HCT116 (cell line): ENCODE results near the gene PRUNE1. TPM values are rescaled to one million over a fixed set of nuclear protein-coding genes. Genes with fewer than 3 reads are reported as not detected.

Experiments
- ATAC-seq: fragments of 200-7000 bp; cut with Tn5 transposase; 2 replicates; pipeline ENCODE4 v1.9.1; 2020; ENCODE audit warnings: mild to moderate bottlenecking, moderate library complexity
- BruUV-seq: library from RNA; stranded (reverse); fragments of 400-500 nt; replicated peaks from 2 replicates; lab custom pipeline; 2021; lab: Mats Ljungman, UMichigan
- CTCF ChIA-PET: fragments of 300-600 bp; sonication (Branson Sonifier 250); formaldehyde crosslinking; loops from one replicate; lab custom pipeline; 2021; ENCODE audit warnings: antibody characterized with exemption; lab: Charles Lee
- POLR2A ChIA-PET: fragments of 300-600, 350-600 bp; sonication (Branson Sonifier 250); formaldehyde crosslinking; loops from one replicate; lab custom pipeline; 2021; ENCODE audit warnings: antibody characterized with exemption; lab: Charles Lee
- RAD21 ChIA-PET, 2 experiments: fragments of 300-600 bp; sonication (Branson Sonifier 250); formaldehyde crosslinking; loops; one replicate each; lab custom pipeline; 2023; ENCODE audit warnings: low total read pairs in 2 of 2; ENCODE audit not compliant: uncharacterized antibody in 2 of 2, unreplicated experiment in 2 of 2, low non-redundant PET in 1 of 2; lab: Charles Lee
- DNase-seq: peaks from one replicate; pipeline ENCODE4 v3.0.0-alpha.2; 2010; ENCODE audit warnings: low read depth, low spot score
- H2AFZ ChIP-seq: fragments of 200-600 bp; shearing (Covaris generic), sonication (generic); 2 replicates; pipeline ENCODE4 v1.6.1; 2017; ENCODE audit warnings: low read depth, mixed run types, mixed read lengths, antibody characterized with exemption, low read length; ENCODE audit not compliant: poor library complexity, severe bottlenecking
- H3K27ac ChIP-seq: 2 replicates; pipeline ENCODE4 v1.5.1; 2012; ENCODE audit warnings: low read depth, low read length
- H3K27me3 ChIP-seq: fragments of 200-600 bp; sonication (generic); 2 replicates; pipeline ENCODE4 v1.6.1; 2016; ENCODE audit warnings: mixed run types, low read length, mixed read lengths; ENCODE audit not compliant: insufficient read depth
- H3K36me3 ChIP-seq, 2 experiments: fragments of 200-500 bp in 1 of 2; fragments of 200-600 bp in 1 of 2; sonication (Bioruptor generic) in 1 of 2; sonication (generic) in 1 of 2; 2 replicates each; pipeline versions ENCODE4 v1.5.1 to v1.6.1; 2014 to 2016; ENCODE audit warnings: low read length in 2 of 2, inconsistent platforms in 1 of 2, mixed read lengths in 1 of 2, mixed run types in 1 of 2; ENCODE audit not compliant: insufficient read depth in 2 of 2, control insufficient read depth in 1 of 2
- H3K4me1 ChIP-seq, 2 experiments: fragments of 200-600 bp in 1 of 2; sonication (generic) in 1 of 2; 2 replicates each; pipeline versions ENCODE4 v1.5.1 to v1.6.1; 2012 to 2017; ENCODE audit warnings: low read length in 2 of 2, inconsistent platforms in 1 of 2, mild to moderate bottlenecking in 1 of 2, mixed read lengths in 1 of 2, mixed run types in 1 of 2, moderate library complexity in 1 of 2; ENCODE audit not compliant: insufficient read depth in 2 of 2, control insufficient read depth in 1 of 2
- H3K4me2 ChIP-seq: fragments of 200-600 bp; sonication (generic); 2 replicates; pipeline ENCODE4 v1.6.1; 2017; ENCODE audit warnings: mixed run types, low read length, mixed read lengths
- H3K4me3 ChIP-seq, 2 experiments: fragments of 200-600 bp in 1 of 2; sonication (generic) in 1 of 2; replicated peaks in 1 of 2; 2 replicates each; pipeline ENCODE4 v1.5.1; 2011 to 2016; ENCODE audit warnings: low read length in 2 of 2, control low read depth in 1 of 2, low read depth in 1 of 2, mild to moderate bottlenecking in 1 of 2, mixed read lengths in 1 of 2, mixed run types in 1 of 2
- H3K79me2 ChIP-seq: fragments of 200-600 bp; sonication (generic); 2 replicates; pipeline ENCODE4 v1.6.1; 2017; ENCODE audit warnings: mild to moderate bottlenecking, mixed run types, low read length, moderate library complexity, mixed read lengths; ENCODE audit not compliant: insufficient read depth
- H3K9ac ChIP-seq: fragments of 200-600 bp; sonication (generic); 2 replicates; pipeline ENCODE4 v1.6.1; 2016; ENCODE audit warnings: low read length, mixed read lengths
- H3K9me2 ChIP-seq: fragments of 200-600 bp; sonication (generic), shearing (Covaris generic); 2 replicates; pipeline ENCODE4 v1.6.1; 2017; ENCODE audit warnings: mixed run types, mild to moderate bottlenecking, moderate library complexity; ENCODE audit not compliant: insufficient read depth
- H3K9me3 ChIP-seq, 2 experiments: fragments of 200-500 bp in 1 of 2; fragments of 200-600 bp in 1 of 2; sonication (Bioruptor generic) in 1 of 2; sonication (generic) in 1 of 2; 2 replicates each; pipeline ENCODE4 v1.6.1; 2014 to 2017; ENCODE audit warnings: low read length in 2 of 2, mixed read lengths in 2 of 2, inconsistent platforms in 1 of 2, low read depth in 1 of 2, mild to moderate bottlenecking in 1 of 2, mixed run types in 1 of 2, moderate library complexity in 1 of 2; ENCODE audit not compliant: control insufficient read depth in 1 of 2, insufficient read depth in 1 of 2
- H4K20me1 ChIP-seq: fragments of 200-600 bp; sonication (generic), shearing (Covaris generic); 2 replicates; pipeline ENCODE4 v1.6.1; 2017; ENCODE audit warnings: mixed run types, mild to moderate bottlenecking, moderate library complexity; ENCODE audit not compliant: insufficient read depth
- CTCF ChIP-seq, 3 experiments: fragments of 200-600 bp in 1 of 3; sonication (generic) in 1 of 3; IDR thresholded peaks in 2 of 3; conservative IDR thresholded peaks in 1 of 3; 2 replicates each; pipeline ENCODE4 v1.5.1; 2012 to 2017; ENCODE audit warnings: low read depth in 2 of 3, low read length in 2 of 3, antibody characterized with exemption in 1 of 3, borderline replicate concordance in 1 of 3, control low read depth in 1 of 3, mild to moderate bottlenecking in 1 of 3, mixed read lengths in 1 of 3, mixed run types in 1 of 3, moderate library complexity in 1 of 3; ENCODE audit not compliant: insufficient read depth in 1 of 3
- EGR1 ChIP-seq: IDR thresholded peaks from 2 replicates; pipeline ENCODE4 v1.6.1; 2012; ENCODE audit warnings: low read depth
- ELF1 ChIP-seq: IDR thresholded peaks from 2 replicates; pipeline ENCODE4 v1.6.1; 2012; ENCODE audit warnings: low read depth, borderline replicate concordance
- FOSL1 ChIP-seq: IDR thresholded peaks from 2 replicates; pipeline ENCODE4 v1.6.1; 2012; ENCODE audit warnings: low read depth
- RAD21 ChIP-seq: IDR thresholded peaks from 2 replicates; pipeline ENCODE4 v1.6.1; 2012; ENCODE audit warnings: low read depth, mild to moderate bottlenecking
- SIN3A ChIP-seq: IDR thresholded peaks from 2 replicates; pipeline ENCODE4 v1.6.1; 2012; ENCODE audit warnings: low read depth
- TCF7L2 ChIP-seq: IDR thresholded peaks from 2 replicates; pipeline ENCODE4 v1.7.0; 2011; ENCODE audit warnings: borderline replicate concordance, inconsistent platforms; ENCODE audit not compliant: insufficient read depth, insufficient read length; ENCODE audit errors: extremely low read depth
- YY1 ChIP-seq: IDR thresholded peaks from 2 replicates; pipeline ENCODE4 v1.6.1; 2011; ENCODE audit warnings: low read length, low read depth, moderate library complexity, mild to moderate bottlenecking; ENCODE audit not compliant: insufficient replicate concordance; ENCODE audit errors: extremely low read depth
- ZFX ChIP-seq: fragments of 450-650 bp; IDR thresholded peaks from 2 replicates; pipeline ENCODE4 v1.6.1; 2017
- intact Hi-C: fragments of 100-400 bp; cut with micrococcal nuclease; formaldehyde crosslinking; loops from 2 replicates; pipeline ENCODE4 v1.10.0; 2022
- total RNA-seq: library from RNA; stranded (reverse); gene quantifications from one replicate; pipeline ENCODE4 v1.2.1, GENCODE V29; 2021; ENCODE audit not compliant: unreplicated experiment

PRUNE1 gene
- total RNA-seq, 1 experiment from 2014 or later, result 20.2 TPM

- no TSS peak for BruUV-seq
- RAD21 ChIA-PET, result interaction anchor here (0.6 to 0.7 kb wide), 3 partner anchors 14 to 510 kb away, joined by 3 to 6 read pairs (median 3); partner anchors contain the start of gene ANXA9 (in 1 of the 2)
- Histone ChIP-seq H3K4me3 (no peak overlapping the region), H3K9ac (no peak overlapping the region), H2AFZ (no peak overlapping the region), H3K36me3 (no peaks in the 10 kb centered on the region), H3K27ac (no peak overlapping the region), H3K4me2 (peak overlapping the region; percentile 46), H3K4me1 (peaks cover 6 to 37% of the 10 kb centered on the region in 2 experiments; a peak in 3 of 4 replicates), H3K9me3 (no peaks in the 10 kb centered on the region), H4K20me1 (no peaks in the 10 kb centered on the region), H3K27me3 (no peaks in the 10 kb centered on the region), H3K9me2 (no peaks in the 10 kb centered on the region), H3K79me2 (no peaks in the 10 kb centered on the region)
- ATAC-seq (peak; percentile 73), DNase-seq (no peak)
- intact Hi-C loops, result loop anchor here (5.0 kb wide), 3 partner anchors 369 to 739 kb away; partner anchors contain the start of genes CA14 and ENSA
- TF ChIP-seq RAD21, result peak; percentile 87
- TF ChIP-seq YY1, result no peak
- peak; percentile 61 to 85 (median 76); a peak in 5 of 6 replicates for TF ChIP-seq CTCF (IDR thresholded peaks at IDR 0.05 in 2 of 3, conservative IDR thresholded peaks at IDR 0.05 in 1 of 3; ENCODE audit: borderline replicate concordance in 1 of 3, insufficient read depth in 1 of 3, low read depth in 2 of 3, low read length in 2 of 3)
- POLR2A ChIA-PET, result interaction anchor here (1.4 kb wide), 1 partner anchor 11 kb away, joined by 4 read pairs; the partner anchor contains the start of gene MINDY1
- CTCF ChIA-PET, result interaction anchor here (0.6 to 2.4 kb wide), 17 partner anchors 10 to 825 kb away, joined by 3 to 24 read pairs (median 4); partner anchors contain the start of genes ANXA9, CA14, FALEC and GOLPH3L
Measured at GRCh38 chr1:150995896-150996295, 12.4 kb upstream of the PRUNE1 start.

- ChIA-PET CTCF (interaction anchor here (1.2 to 1.6 kb wide), 2 partner anchors 533 to 827 kb away, joined by 3 read pairs; no protein-coding TSS in a partner anchor), POLR2A (interaction anchor here (1.4 kb wide), 1 partner anchor 9 kb away, joined by 4 read pairs; the partner anchor contains the start of gene MINDY1), RAD21 (no interaction called here)
- DNase-seq (no peak), ATAC-seq (no peak)
- Histone ChIP-seq H3K4me3 (no peak overlapping the region), H3K36me3 (no peaks in the 10 kb centered on the region), H3K27me3 (no peaks in the 10 kb centered on the region), H3K9me3 (no peaks in the 10 kb centered on the region), H3K27ac (no peak overlapping the region), H3K9ac (no peak overlapping the region), H3K4me2 (no peak overlapping the region), H2AFZ (no peak overlapping the region), H3K9me2 (no peaks in the 10 kb centered on the region), H4K20me1 (no peaks in the 10 kb centered on the region), H3K4me1 (peaks cover 6 to 37% of the 10 kb centered on the region in 2 experiments; a peak in 3 of 4 replicates), H3K79me2 (no peaks in the 10 kb centered on the region)
- intact Hi-C loops, result loop anchor here (5.0 kb wide), 3 partner anchors 370 to 740 kb away; partner anchors contain the start of genes CA14 and ENSA
- no TSS peak for BruUV-seq
- TF ChIP-seq SIN3A (no peak), ZFX (no peak), RAD21 (no peak), CTCF (IDR thresholded peaks at IDR 0.05 in 2 of 3, conservative IDR thresholded peaks at IDR 0.05 in 1 of 3; ENCODE audit: borderline replicate concordance in 1 of 3, insufficient read depth in 1 of 3, low read depth in 2 of 3, low read length in 2 of 3) (no peak), TCF7L2 (no peak), FOSL1 (no peak), ELF1 (no peak), EGR1 (no peak)
Measured at GRCh38 chr1:150997126-150997872, 10.9 kb upstream of the PRUNE1 start.
